NB4 (cell line): ENCODE measurements around the gene NAPA.

Experiments used
- CTCF ChIP-seq: IDR thresholded peaks from one replicate; pipeline ENCODE4 v1.5.1; 2012; ENCODE audit warnings: low read depth, low read length
- POLR2A ChIP-seq: IDR thresholded peaks from 2 replicates; pipeline ENCODE4 v1.6.1; 2011; ENCODE audit warnings: mild to moderate bottlenecking; ENCODE audit not compliant: insufficient read length; ENCODE audit errors: extremely low read depth
- TF ChIP-seq, protein P1 (sequence below): IDR thresholded peaks from 2 replicates; pipeline ENCODE4 v1.6.1; 2011; ENCODE audit warnings: low read depth, low read length

- TF ChIP-seq POLR2A (no peak), CTCF (no peak)
- TF ChIP-seq, protein P1, sequence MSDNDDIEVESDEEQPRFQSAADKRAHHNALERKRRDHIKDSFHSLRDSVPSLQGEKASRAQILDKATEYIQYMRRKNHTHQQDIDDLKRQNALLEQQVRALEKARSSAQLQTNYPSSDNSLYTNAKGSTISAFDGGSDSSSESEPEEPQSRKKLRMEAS, result no peak
These were observed 45.1 kb downstream of the NAPA start for GRCh38 chr19:47469719-47470118.
